HG03439 (cell line): ENCODE results near the gene ITGB7.

Experiments
- ATAC-seq: cut with Tn5 transposase; IDR thresholded peaks from one replicate; pipeline ENCODE4 v1.9.1; 2021; ENCODE audit warnings: mild to moderate bottlenecking, moderate library complexity; ENCODE audit not compliant: unreplicated experiment

The ITGB7 gene

GRCh38 chr12:53199700-53200099 is 7.4 kb downstream of the ITGB7 start:
- ATAC-seq: no peak

- ATAC-seq: no peak
Observed at GRCh38 chr12:53198486-53199110, 8.5 kb downstream of the ITGB7 start.

- ATAC-seq: no peak
Observed at GRCh38 chr12:53197011-53197640, 9.9 kb downstream of the ITGB7 start.

- ATAC-seq: no peak
Observed at GRCh38 chr12:53196486-53196885, 10.6 kb downstream of the ITGB7 start.

- ATAC-seq: no peak
Observed at GRCh38 chr12:53195516-53196420, 11.3 kb downstream of the ITGB7 start.

GRCh38 chr12:53194973-53195372 is 12.1 kb downstream of the ITGB7 start:
- ATAC-seq: no peak

GRCh38 chr12:53193985-53194716 is 12.9 kb downstream of the ITGB7 start:
- ATAC-seq: no peak

GRCh38 chr12:53193040-53193439 is 14.0 kb downstream of the ITGB7 start:
- ATAC-seq: no peak

- no peak for ATAC-seq
Observed at GRCh38 chr12:53192531-53193021, 14.5 kb downstream of the ITGB7 start.

GRCh38 chr12:53191885-53192530 is 15.0 kb downstream of the ITGB7 start:
- ATAC-seq: no peak

GRCh38 chr12:53191096-53191884 is 15.8 kb downstream of the ITGB7 start:
- ATAC-seq: no peak

- ATAC-seq: no peak
Observed at GRCh38 chr12:53190108-53190729, 16.8 kb downstream of the ITGB7 start.

GRCh38 chr12:53187145-53187899 is 19.7 kb downstream of the ITGB7 start:
- ATAC-seq: no peak

- no peak for ATAC-seq
Observed at GRCh38 chr12:53186745-53187144, 20.3 kb downstream of the ITGB7 start.

- ATAC-seq: no peak
Observed at GRCh38 chr12:53185582-53186153, 21.4 kb downstream of the ITGB7 start.

- no peak for ATAC-seq
Observed at GRCh38 chr12:53184828-53185227, 22.2 kb downstream of the ITGB7 start.

- no peak for ATAC-seq
Observed at GRCh38 chr12:53182903-53183302, 24.1 kb downstream of the ITGB7 start.

- no peak for ATAC-seq
Observed at GRCh38 chr12:53181935-53182334, 25.1 kb downstream of the ITGB7 start.
